A673 (cell line): Measurements from ENCODE around the gene PPIL6. TPM values are rescaled to one million over a fixed set of nuclear protein-coding genes. Genes with fewer than 3 reads are reported as not detected.

Experiments
- BruUV-seq: library from RNA; stranded (reverse); fragments of 400-500 nt; replicated peaks from 2 replicates; lab custom pipeline; 2021; lab: Mats Ljungman, UMichigan
- CTCF ChIA-PET: fragments of 300-600 bp; sonication (Branson Sonifier 250); formaldehyde crosslinking; loops from one replicate; lab custom pipeline; 2022; ENCODE audit warnings: antibody characterized with exemption; lab: Charles Lee
- POLR2A ChIA-PET: fragments of 300-600 bp; sonication (Branson Sonifier 250); formaldehyde crosslinking; loops from one replicate; lab custom pipeline; 2022; ENCODE audit warnings: antibody characterized with exemption; ENCODE audit not compliant: low non-redundant PET; lab: Charles Lee
- DNase-seq: peaks from one replicate; pipeline ENCODE4 v3.0.0-alpha.2; 2015; ENCODE audit warnings: low spot score
- H3K27ac ChIP-seq: fragments of 200-600 bp; sonication (generic); 2 replicates; pipeline ENCODE4 v1.5.1; 2016; ENCODE audit warnings: mixed run types, low read depth, mild to moderate bottlenecking, mixed read lengths, antibody characterized with exemption, low read length; ENCODE audit not compliant: poor library complexity, severe bottlenecking
- H3K27me3 ChIP-seq: fragments of 200-600 bp; sonication (generic); replicated peaks from 2 replicates; pipeline ENCODE4 v1.6.1; 2017; ENCODE audit warnings: mixed run types, low read depth, mild to moderate bottlenecking, mixed read lengths, antibody characterized with exemption, low read length; ENCODE audit not compliant: insufficient read depth, poor library complexity
- H3K36me3 ChIP-seq: fragments of 200-600 bp; sonication (generic); 2 replicates; pipeline ENCODE4 v1.6.1; 2016; ENCODE audit warnings: mixed run types, mild to moderate bottlenecking, mixed read lengths, antibody characterized with exemption, low read length; ENCODE audit not compliant: insufficient read depth, poor library complexity, severe bottlenecking
- H3K4me1 ChIP-seq: fragments of 200-600 bp; sonication (generic); 2 replicates; pipeline ENCODE4 v1.6.1; 2017; ENCODE audit warnings: mixed run types, mild to moderate bottlenecking, mixed read lengths, antibody characterized with exemption, low read length; ENCODE audit not compliant: insufficient read depth, poor library complexity, severe bottlenecking
- H3K4me3 ChIP-seq: fragments of 200-600 bp; sonication (generic); 2 replicates; pipeline ENCODE4 v1.5.1; 2016; ENCODE audit warnings: low read depth, mixed run types, mild to moderate bottlenecking, mixed read lengths, low read length; ENCODE audit not compliant: poor library complexity, severe bottlenecking
- H3K9me3 ChIP-seq: fragments of 200-600 bp; sonication (generic); 2 replicates; pipeline ENCODE4 v1.6.1; 2016; ENCODE audit warnings: mixed run types, low read depth, mild to moderate bottlenecking, mixed read lengths, antibody characterized with exemption, low read length; ENCODE audit not compliant: poor library complexity, severe bottlenecking
- CTCF ChIP-seq: fragments of 300-800, 200-600 bp; sonication (generic); conservative IDR thresholded peaks from 2 replicates; pipeline ENCODE4 v1.5.1; 2017; ENCODE audit warnings: low read depth, mild to moderate bottlenecking, antibody characterized with exemption, low read length, moderate library complexity, mixed read lengths
- EZH2 ChIP-seq: fragments of 200-600 bp; sonication (generic); IDR thresholded peaks from 2 replicates; pipeline ENCODE4 v1.6.1; 2017; ENCODE audit warnings: borderline replicate concordance, low read depth, mild to moderate bottlenecking, mixed read lengths, antibody characterized with exemption, low read length; ENCODE audit not compliant: poor library complexity, severe bottlenecking
- intact Hi-C: fragments of 100-400 bp; cut with micrococcal nuclease; formaldehyde crosslinking; loops from one replicate; pipeline ENCODE4 v1.10.0; 2022; ENCODE audit not compliant: unreplicated experiment
- total RNA-seq: library from RNA; stranded (reverse); gene quantifications from 2 replicates; pipeline ENCODE4 v1.2.3, GENCODE V29; 2021

Gene PPIL6
- total RNA-seq, 1 experiment from 2014 or later: 1.8 TPM

- Histone ChIP-seq H3K4me1 (no peaks in the 10 kb centered on the region), H3K27me3 (no peaks in the 10 kb centered on the region), H3K9me3 (no peaks in the 10 kb centered on the region), H3K4me3 (no peak overlapping the region), H3K27ac (no peak overlapping the region), H3K36me3 (peaks cover 23% of the 10 kb centered on the region)
- no peak for DNase-seq
- ChIA-PET POLR2A (interaction anchor here (0.6 kb wide), 1 partner anchor 93 kb away, joined by 3 read pairs; no protein-coding TSS in a partner anchor), CTCF (no interaction called here)
- TF ChIP-seq CTCF: no peak
- TF ChIP-seq EZH2: no peak
- BruUV-seq: no TSS peak
- intact Hi-C loops: no loop called here
These were observed 78.1 kb downstream of the PPIL6 start for GRCh38 chr6:109362102-109362884.

- POLR2A ChIA-PET: no interaction called here
- CTCF ChIA-PET: no interaction called here
- H3K4me1 ChIP-seq: no peaks in the 10 kb centered on the region
- no TSS peak for BruUV-seq
- no peak for DNase-seq
- H3K9me3 ChIP-seq: peaks cover 12% of the 10 kb centered on the region
- H3K27me3 ChIP-seq: no peaks in the 10 kb centered on the region
- peaks cover 22% of the 10 kb centered on the region for H3K36me3 ChIP-seq
- H3K4me3 ChIP-seq: no peak overlapping the region
- no peak overlapping the region for H3K27ac ChIP-seq
- intact Hi-C loops: no loop called here
- TF ChIP-seq CTCF: no peak
- TF ChIP-seq EZH2: no peak
These were observed 79.6 kb downstream of the PPIL6 start for GRCh38 chr6:109360791-109361190.

GRCh38 chr6:109360281-109360680 is 80.1 kb downstream of the PPIL6 start:
- Histone ChIP-seq H3K27ac (no peak overlapping the region), H3K9me3 (peaks cover 13% of the 10 kb centered on the region), H3K27me3 (no peaks in the 10 kb centered on the region), H3K4me3 (no peak overlapping the region), H3K4me1 (no peaks in the 10 kb centered on the region), H3K36me3 (peaks cover 21% of the 10 kb centered on the region)
- intact Hi-C loops: no loop called here
- TF ChIP-seq EZH2: no peak
- TF ChIP-seq CTCF: no peak
- POLR2A ChIA-PET: no interaction called here
- BruUV-seq: no TSS peak
- no peak for DNase-seq
- CTCF ChIA-PET: no interaction called here
